NCI-H510A treated with DMSO at 0.1 percent for 48 hours (cell line): Measurements from ENCODE around the gene LIMS1.
"Not testable (repeated sequence)": the region's sequence is repeated elsewhere in the genome, so short reads cannot be mapped to it uniquely, and the experiment has no call there.

Experiments
- DNase-seq: peaks from one replicate; lab custom pipeline; 2025; lab: John Stamatoyannopoulos, UW

Gene LIMS1

GRCh38 chr2:108533832-108534583, at the start of gene LIMS1:
Gene LIMS1, plus strand, starts transcription at chr2:108534470. Its CDS starts 93 bp downstream, at chr2:108534563.
- DNase-seq, result peak; percentile 87

- no peak for DNase-seq
These were observed 49.0 kb upstream of the LIMS1 start for GRCh38 chr2:108485253-108485652.

- DNase-seq, result no peak
These were observed 43.7 kb upstream of the LIMS1 start for GRCh38 chr2:108490506-108491122.

GRCh38 chr2:108491848-108492247, 42.4 kb upstream of the LIMS1 start:
- no peak for DNase-seq

GRCh38 chr2:108492364-108492763, 41.9 kb upstream of the LIMS1 start:
- DNase-seq, result no peak

GRCh38 chr2:108496167-108496566, 38.1 kb upstream of the LIMS1 start:
- DNase-seq, result not testable (repeated sequence)

GRCh38 chr2:108507620-108508019, 26.6 kb upstream of the LIMS1 start:
- DNase-seq, result not testable (repeated sequence)

GRCh38 chr2:108512431-108512830, 21.8 kb upstream of the LIMS1 start:
- DNase-seq, result not testable (repeated sequence)

- DNase-seq, result not testable (repeated sequence)
These were observed 19.8 kb upstream of the LIMS1 start for GRCh38 chr2:108514478-108514877.

GRCh38 chr2:108524688-108525087, 9.6 kb upstream of the LIMS1 start:
- not testable (repeated sequence) for DNase-seq

- DNase-seq, result not testable (repeated sequence)
These were observed 9.0 kb upstream of the LIMS1 start for GRCh38 chr2:108525258-108525657.

GRCh38 chr2:108531674-108532055, 2.6 kb upstream of the LIMS1 start:
- no peak for DNase-seq

- peak; percentile 29 for DNase-seq
These were observed 500 bp downstream of the LIMS1 start for GRCh38 chr2:108534584-108535356.

- DNase-seq, result no peak
These were observed 1.0 kb downstream of the LIMS1 start for GRCh38 chr2:108535357-108535631.

GRCh38 chr2:108536133-108536780, 2.0 kb downstream of the LIMS1 start:
- DNase-seq, result no peak

GRCh38 chr2:108536911-108537310, 2.6 kb downstream of the LIMS1 start:
- no peak for DNase-seq

- no peak for DNase-seq
These were observed 3.8 kb downstream of the LIMS1 start for GRCh38 chr2:108538000-108538625.

GRCh38 chr2:108541451-108541850, 7.2 kb downstream of the LIMS1 start:
- no peak for DNase-seq

- DNase-seq, result no peak
These were observed 7.8 kb downstream of the LIMS1 start for GRCh38 chr2:108542071-108542470.

- DNase-seq, result no peak
These were observed 13.3 kb downstream of the LIMS1 start for GRCh38 chr2:108547606-108548005.

GRCh38 chr2:108548208-108549003, 14.1 kb downstream of the LIMS1 start:
- no peak for DNase-seq
